ENCODE data around the gene LRMDA.

Gene LRMDA

DNA sequence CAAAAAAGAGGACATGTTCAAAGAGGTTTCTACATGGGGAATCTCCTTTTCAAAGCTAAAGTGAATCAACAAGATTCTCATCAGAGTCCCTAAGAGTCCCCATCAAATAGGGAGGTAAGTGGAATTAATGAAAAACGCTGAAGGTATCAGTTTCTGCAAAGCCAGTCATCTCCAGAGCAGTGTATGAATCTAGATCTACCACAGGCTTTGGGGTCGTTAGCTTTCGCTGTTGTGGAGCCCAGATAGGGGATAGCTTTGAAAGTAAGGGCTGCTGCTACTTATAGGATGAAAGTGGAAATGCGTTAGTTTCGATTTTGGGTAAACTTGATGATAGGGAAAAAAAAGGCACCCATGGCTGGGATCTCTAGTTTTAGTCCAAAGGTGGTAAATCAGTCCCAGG lies 748.4 kb downstream of the LRMDA start:
- TF ChIP-seq, protein P1, sequence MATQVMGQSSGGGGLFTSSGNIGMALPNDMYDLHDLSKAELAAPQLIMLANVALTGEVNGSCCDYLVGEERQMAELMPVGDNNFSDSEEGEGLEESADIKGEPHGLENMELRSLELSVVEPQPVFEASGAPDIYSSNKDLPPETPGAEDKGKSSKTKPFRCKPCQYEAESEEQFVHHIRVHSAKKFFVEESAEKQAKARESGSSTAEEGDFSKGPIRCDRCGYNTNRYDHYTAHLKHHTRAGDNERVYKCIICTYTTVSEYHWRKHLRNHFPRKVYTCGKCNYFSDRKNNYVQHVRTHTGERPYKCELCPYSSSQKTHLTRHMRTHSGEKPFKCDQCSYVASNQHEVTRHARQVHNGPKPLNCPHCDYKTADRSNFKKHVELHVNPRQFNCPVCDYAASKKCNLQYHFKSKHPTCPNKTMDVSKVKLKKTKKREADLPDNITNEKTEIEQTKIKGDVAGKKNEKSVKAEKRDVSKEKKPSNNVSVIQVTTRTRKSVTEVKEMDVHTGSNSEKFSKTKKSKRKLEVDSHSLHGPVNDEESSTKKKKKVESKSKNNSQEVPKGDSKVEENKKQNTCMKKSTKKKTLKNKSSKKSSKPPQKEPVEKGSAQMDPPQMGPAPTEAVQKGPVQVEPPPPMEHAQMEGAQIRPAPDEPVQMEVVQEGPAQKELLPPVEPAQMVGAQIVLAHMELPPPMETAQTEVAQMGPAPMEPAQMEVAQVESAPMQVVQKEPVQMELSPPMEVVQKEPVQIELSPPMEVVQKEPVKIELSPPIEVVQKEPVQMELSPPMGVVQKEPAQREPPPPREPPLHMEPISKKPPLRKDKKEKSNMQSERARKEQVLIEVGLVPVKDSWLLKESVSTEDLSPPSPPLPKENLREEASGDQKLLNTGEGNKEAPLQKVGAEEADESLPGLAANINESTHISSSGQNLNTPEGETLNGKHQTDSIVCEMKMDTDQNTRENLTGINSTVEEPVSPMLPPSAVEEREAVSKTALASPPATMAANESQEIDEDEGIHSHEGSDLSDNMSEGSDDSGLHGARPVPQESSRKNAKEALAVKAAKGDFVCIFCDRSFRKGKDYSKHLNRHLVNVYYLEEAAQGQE (IDR thresholded peaks at IDR 0.05; ENCODE audit: low read depth): no peak
- TF ChIP-seq EP300 (IDR thresholded peaks at IDR 0.05; ENCODE audit: borderline replicate concordance) (no peak), EGR1 (IDR thresholded peaks at IDR 0.05) (no peak), FOXM1 (IDR thresholded peaks at IDR 0.05; ENCODE audit: borderline replicate concordance, low read depth) (no peak), RAD21 (IDR thresholded peaks at IDR 0.05; ENCODE audit: low read depth) (no peak), CEBPB (IDR thresholded peaks at IDR 0.05) (no peak), TEAD4 (IDR thresholded peaks at IDR 0.05) (no peak), TAF1 (IDR thresholded peaks at IDR 0.05; ENCODE audit: low read depth) (no peak), CREB1 (IDR thresholded peaks at IDR 0.05; ENCODE audit: low read depth) (no peak), TCF12 (IDR thresholded peaks at IDR 0.05; ENCODE audit: low read depth) (no peak), NFIC (IDR thresholded peaks at IDR 0.05) (no peak), ZBTB7A (IDR thresholded peaks at IDR 0.05; ENCODE audit: low read depth) (no peak), YY1 (IDR thresholded peaks at IDR 0.05; ENCODE audit: low read depth) (no peak)
- TF ChIP-seq, protein P2, sequence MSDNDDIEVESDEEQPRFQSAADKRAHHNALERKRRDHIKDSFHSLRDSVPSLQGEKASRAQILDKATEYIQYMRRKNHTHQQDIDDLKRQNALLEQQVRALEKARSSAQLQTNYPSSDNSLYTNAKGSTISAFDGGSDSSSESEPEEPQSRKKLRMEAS (IDR thresholded peaks at IDR 0.05): no peak
- TF ChIP-seq, protein P3, sequence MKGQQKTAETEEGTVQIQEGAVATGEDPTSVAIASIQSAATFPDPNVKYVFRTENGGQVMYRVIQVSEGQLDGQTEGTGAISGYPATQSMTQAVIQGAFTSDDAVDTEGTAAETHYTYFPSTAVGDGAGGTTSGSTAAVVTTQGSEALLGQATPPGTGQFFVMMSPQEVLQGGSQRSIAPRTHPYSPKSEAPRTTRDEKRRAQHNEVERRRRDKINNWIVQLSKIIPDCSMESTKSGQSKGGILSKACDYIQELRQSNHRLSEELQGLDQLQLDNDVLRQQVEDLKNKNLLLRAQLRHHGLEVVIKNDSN (IDR thresholded peaks at IDR 0.05): no peak

DNA sequence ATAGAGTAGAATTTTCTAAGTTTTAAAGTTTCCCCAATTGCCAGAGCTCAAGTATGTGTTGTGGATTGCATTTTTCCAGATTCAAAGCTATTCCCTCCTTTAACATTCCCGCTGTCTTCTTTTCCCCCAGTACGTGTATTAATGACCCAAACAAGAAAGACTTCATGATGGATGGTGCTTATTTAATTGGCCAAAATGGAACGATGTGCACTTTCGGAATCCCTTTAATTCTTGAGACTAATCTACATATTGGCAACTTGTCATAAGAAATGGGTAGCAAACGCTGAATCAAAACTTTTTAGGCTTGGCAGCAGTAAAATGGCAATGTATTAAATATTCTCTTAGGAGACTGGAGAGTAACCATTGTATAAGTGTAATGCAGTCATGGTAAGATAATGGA lies 753.2 kb downstream of the LRMDA start:
- TF ChIP-seq EP300 (IDR thresholded peaks at IDR 0.05; ENCODE audit: borderline replicate concordance): no peak
- no peak for TF ChIP-seq TAF1 (IDR thresholded peaks at IDR 0.05; ENCODE audit: low read depth)
- TF ChIP-seq, protein P2 (IDR thresholded peaks at IDR 0.05): no peak
- TF ChIP-seq TEAD4 (IDR thresholded peaks at IDR 0.05): no peak
- no peak for TF ChIP-seq YY1 (IDR thresholded peaks at IDR 0.05; ENCODE audit: low read depth)
- TF ChIP-seq EGR1 (IDR thresholded peaks at IDR 0.05): no peak
- TF ChIP-seq FOXM1 (IDR thresholded peaks at IDR 0.05; ENCODE audit: borderline replicate concordance, low read depth): no peak
- no peak for TF ChIP-seq TCF12 (IDR thresholded peaks at IDR 0.05; ENCODE audit: low read depth)

DNA sequence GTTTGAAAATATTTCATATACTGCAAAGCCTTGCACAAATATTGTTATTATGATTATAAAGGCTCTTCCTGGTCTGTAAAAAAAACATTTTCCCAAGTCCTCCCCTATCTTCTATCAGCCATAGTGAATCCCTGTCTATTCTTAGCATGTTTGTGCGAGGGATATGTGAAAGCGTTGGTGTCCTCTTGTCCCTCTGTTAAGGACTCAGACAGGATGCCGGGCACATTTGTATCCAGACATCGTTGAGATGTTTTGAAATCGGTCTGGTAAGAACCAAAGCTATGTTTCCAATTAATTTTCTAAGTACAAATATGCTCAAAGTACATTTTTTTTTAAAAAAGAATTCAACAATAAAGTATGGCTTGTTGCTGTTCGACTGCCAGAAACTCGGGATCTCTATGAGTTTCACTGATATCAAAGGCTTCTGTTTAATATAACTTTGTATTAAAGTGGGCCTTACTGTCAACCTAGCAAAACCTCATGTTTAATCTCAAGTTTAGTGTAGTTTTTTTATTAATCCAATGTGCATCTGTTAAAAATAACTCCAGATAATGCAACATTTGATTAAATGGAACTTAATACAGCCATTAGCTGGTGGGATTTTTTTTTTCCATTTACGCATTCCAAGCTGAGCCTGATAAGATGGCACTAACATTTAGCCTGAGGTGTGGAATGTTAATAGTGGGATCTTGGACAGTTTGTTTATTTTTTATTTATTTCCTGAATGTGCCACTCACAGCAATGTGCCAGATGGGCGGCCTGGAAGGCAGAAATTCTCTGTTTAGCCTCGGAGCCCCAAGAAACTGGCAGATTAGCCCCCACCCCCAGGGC lies 754.3 kb downstream of the LRMDA start:
- no peak for TF ChIP-seq RAD21 (IDR thresholded peaks at IDR 0.05; ENCODE audit: low read depth)
- no peak for TF ChIP-seq TAF1 (IDR thresholded peaks at IDR 0.05; ENCODE audit: low read depth)
- TF ChIP-seq TEAD4 (IDR thresholded peaks at IDR 0.05): no peak
- TF ChIP-seq, protein P2 (IDR thresholded peaks at IDR 0.05): no peak
- TF ChIP-seq, protein P3 (IDR thresholded peaks at IDR 0.05): no peak
- TF ChIP-seq CREB1 (IDR thresholded peaks at IDR 0.05; ENCODE audit: low read depth): no peak
- no peak for TF ChIP-seq YY1 (IDR thresholded peaks at IDR 0.05; ENCODE audit: low read depth)
- no peak for TF ChIP-seq EGR1 (IDR thresholded peaks at IDR 0.05)
- TF ChIP-seq CEBPB (IDR thresholded peaks at IDR 0.05): no peak
- TF ChIP-seq TCF12 (IDR thresholded peaks at IDR 0.05; ENCODE audit: low read depth): no peak

DNA sequence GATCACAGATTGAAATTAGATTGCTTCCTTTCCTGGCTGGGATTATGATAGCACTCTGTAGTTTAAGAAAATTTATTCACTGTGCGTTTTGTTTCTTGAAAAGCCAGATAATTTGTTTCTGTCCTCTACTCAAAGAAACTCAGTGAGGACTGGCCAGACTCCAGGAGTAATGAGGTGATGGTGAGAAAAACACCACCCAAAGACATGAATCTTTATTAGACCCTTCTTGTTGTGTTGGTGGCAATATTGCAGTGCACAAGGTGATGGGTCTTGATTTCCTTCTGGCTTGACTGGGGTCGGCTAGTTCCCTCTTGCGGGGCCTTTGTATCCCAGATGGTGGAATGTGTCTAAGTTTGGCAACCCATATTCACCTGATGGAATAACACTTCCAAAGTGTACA lies 756.8 kb downstream of the LRMDA start:
- TF ChIP-seq TCF12 (IDR thresholded peaks at IDR 0.05; ENCODE audit: low read depth): no peak
- TF ChIP-seq CEBPB (IDR thresholded peaks at IDR 0.05): no peak
- no peak for TF ChIP-seq ZBTB7A (IDR thresholded peaks at IDR 0.05; ENCODE audit: low read depth)
- no peak for TF ChIP-seq CREB1 (IDR thresholded peaks at IDR 0.05; ENCODE audit: low read depth)
- TF ChIP-seq, protein P2 (IDR thresholded peaks at IDR 0.05): no peak
- no peak for TF ChIP-seq FOXM1 (IDR thresholded peaks at IDR 0.05; ENCODE audit: borderline replicate concordance, low read depth)
- TF ChIP-seq TEAD4 (IDR thresholded peaks at IDR 0.05): no peak
- TF ChIP-seq EP300 (IDR thresholded peaks at IDR 0.05; ENCODE audit: borderline replicate concordance): no peak

DNA sequence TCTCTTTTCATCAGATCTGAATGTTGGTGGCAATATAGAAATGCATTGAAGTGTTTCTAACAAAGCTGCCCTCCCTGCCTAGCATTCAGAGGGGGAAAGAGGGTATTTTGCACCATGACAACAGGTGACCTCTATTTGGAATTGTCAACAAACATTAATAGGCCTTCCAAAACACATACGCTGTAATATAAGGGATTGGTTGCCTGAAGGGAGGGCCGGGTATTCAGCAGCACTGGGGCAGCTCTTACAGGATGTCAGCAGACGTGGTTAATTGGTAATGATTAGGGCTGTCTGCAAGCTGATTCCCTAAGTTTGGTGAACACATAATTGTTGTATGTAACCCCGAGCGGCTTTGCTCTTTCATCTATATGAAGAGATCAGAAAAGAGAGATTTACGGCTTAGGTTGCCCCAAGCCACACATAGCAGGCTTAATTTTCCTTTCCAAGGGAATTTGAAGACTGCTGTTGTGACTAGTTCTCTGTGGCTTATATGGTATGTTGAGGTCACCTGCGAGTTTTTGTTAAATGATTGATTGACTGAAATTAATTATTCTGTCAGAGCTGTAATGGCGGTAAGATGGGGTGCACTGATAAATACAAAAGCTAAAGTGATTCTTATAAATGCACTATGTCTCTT lies 759.3 kb downstream of the LRMDA start:
- TF ChIP-seq CEBPB (IDR thresholded peaks at IDR 0.05) (no peak), RAD21 (IDR thresholded peaks at IDR 0.05; ENCODE audit: low read depth) (no peak), FOXM1 (IDR thresholded peaks at IDR 0.05; ENCODE audit: borderline replicate concordance, low read depth) (no peak), YY1 (IDR thresholded peaks at IDR 0.05; ENCODE audit: low read depth) (no peak), ZBTB7A (IDR thresholded peaks at IDR 0.05; ENCODE audit: low read depth) (no peak), EP300 (IDR thresholded peaks at IDR 0.05; ENCODE audit: borderline replicate concordance) (no peak), TEAD4 (IDR thresholded peaks at IDR 0.05) (no peak), EGR1 (IDR thresholded peaks at IDR 0.05) (no peak), NFIC (IDR thresholded peaks at IDR 0.05) (no peak), TCF12 (IDR thresholded peaks at IDR 0.05; ENCODE audit: low read depth) (no peak), CREB1 (IDR thresholded peaks at IDR 0.05; ENCODE audit: low read depth) (no peak), TAF1 (IDR thresholded peaks at IDR 0.05; ENCODE audit: low read depth) (no peak)
- TF ChIP-seq, protein P3 (IDR thresholded peaks at IDR 0.05): no peak
- TF ChIP-seq, protein P1 (IDR thresholded peaks at IDR 0.05; ENCODE audit: low read depth): no peak
- TF ChIP-seq, protein P2 (IDR thresholded peaks at IDR 0.05): no peak

Measured in Ishikawa (cell line).